ENCODE results near the gene TBX2. TPM values are rescaled to one million over a fixed set of nuclear protein-coding genes. Genes with fewer than 3 reads are reported as not detected.

The TBX2 gene
- total and polyA plus RNA-seq, 2 of the 13 experiments (the other 11 are each of a cell fraction or from before 2014, with no cell fraction given), result 2.8 to 15.3 TPM

DNA sequence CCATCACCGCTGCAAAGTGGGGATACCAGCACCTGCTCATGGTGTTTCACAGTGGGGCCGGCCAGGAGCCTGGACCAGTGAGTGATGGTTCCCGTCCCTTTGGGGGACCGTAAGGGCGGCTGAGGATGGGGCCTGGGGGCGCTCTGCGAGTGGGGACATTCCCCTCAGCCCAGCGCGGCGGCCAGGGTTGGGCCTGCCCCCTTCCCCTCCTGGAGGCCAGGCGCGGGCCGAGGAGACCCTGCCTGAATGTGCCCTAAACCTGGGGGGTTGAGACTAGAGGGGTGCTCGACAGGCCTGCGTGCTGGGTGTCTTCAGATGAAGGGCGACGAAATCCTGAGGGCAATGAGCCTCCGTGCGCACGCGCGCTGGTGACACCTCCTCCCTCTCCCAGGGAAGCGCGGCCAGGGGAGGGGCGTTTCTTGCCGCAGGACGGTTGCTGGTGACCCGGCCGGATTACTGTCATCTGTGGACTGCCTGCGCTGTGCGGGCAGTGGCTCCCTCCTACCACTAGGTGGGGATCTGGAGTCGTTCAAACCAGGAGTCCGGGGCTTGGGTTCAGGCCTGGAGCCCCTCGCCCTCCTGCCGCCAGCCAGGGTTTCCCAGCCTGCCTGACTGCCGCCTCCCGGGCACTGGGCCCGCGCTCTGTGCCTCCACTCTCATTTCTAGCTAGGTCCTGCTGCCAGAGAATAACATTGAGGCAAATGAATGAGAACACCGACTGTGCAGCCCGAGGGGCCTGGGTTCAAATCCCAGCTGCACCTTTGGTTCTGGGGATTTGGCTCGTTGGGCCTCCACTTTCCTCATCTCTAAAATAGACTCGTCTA, 17.1 kb downstream of the TBX2 start (continued):
- TF ChIP-seq, protein P1, sequence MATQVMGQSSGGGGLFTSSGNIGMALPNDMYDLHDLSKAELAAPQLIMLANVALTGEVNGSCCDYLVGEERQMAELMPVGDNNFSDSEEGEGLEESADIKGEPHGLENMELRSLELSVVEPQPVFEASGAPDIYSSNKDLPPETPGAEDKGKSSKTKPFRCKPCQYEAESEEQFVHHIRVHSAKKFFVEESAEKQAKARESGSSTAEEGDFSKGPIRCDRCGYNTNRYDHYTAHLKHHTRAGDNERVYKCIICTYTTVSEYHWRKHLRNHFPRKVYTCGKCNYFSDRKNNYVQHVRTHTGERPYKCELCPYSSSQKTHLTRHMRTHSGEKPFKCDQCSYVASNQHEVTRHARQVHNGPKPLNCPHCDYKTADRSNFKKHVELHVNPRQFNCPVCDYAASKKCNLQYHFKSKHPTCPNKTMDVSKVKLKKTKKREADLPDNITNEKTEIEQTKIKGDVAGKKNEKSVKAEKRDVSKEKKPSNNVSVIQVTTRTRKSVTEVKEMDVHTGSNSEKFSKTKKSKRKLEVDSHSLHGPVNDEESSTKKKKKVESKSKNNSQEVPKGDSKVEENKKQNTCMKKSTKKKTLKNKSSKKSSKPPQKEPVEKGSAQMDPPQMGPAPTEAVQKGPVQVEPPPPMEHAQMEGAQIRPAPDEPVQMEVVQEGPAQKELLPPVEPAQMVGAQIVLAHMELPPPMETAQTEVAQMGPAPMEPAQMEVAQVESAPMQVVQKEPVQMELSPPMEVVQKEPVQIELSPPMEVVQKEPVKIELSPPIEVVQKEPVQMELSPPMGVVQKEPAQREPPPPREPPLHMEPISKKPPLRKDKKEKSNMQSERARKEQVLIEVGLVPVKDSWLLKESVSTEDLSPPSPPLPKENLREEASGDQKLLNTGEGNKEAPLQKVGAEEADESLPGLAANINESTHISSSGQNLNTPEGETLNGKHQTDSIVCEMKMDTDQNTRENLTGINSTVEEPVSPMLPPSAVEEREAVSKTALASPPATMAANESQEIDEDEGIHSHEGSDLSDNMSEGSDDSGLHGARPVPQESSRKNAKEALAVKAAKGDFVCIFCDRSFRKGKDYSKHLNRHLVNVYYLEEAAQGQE (IDR thresholded peaks at IDR 0.05; ENCODE audit: borderline replicate concordance in 1 of 2, low read depth in 1 of 2, low read length in 2 of 2), result no peak
- TF ChIP-seq ATAD3A (CRISPR knock-in tag; IDR thresholded peaks at IDR 0.05) (no peak), ATF1 (CRISPR knock-in tag; IDR thresholded peaks at IDR 0.05) (no peak), RBM39 (IDR thresholded peaks at IDR 0.05; ENCODE audit: low read depth, low read length, poor library complexity, severe bottlenecking) (no peak), FOXA1 (IDR thresholded peaks at IDR 0.05) (no peak), FOXA1 (CRISPR knock-in tag; IDR thresholded peaks at IDR 0.05) (no peak), HMGA1 (CRISPR knock-in tag; conservative IDR thresholded peaks at IDR 0.05) (no peak), KMT2A (CRISPR knock-in tag; IDR thresholded peaks at IDR 0.05) (no peak), ZNF138 (CRISPR knock-in tag; IDR thresholded peaks at IDR 0.05; ENCODE audit: low read depth) (no peak), ZNF510 (CRISPR knock-in tag; IDR thresholded peaks at IDR 0.05; ENCODE audit: low read depth) (no peak), ZNF10 (CRISPR knock-in tag; IDR thresholded peaks at IDR 0.05; ENCODE audit: borderline replicate concordance, low read depth) (no peak), YY1 (IDR thresholded peaks at IDR 0.05; ENCODE audit: insufficient read depth, insufficient replicate concordance, low read depth, low read length) (peak; percentile 54), ZMYM3 (CRISPR knock-in tag; IDR thresholded peaks at IDR 0.05) (peak; percentile 60; the same call in 1 of the 2 replicates), MEIS2 (CRISPR knock-in tag; IDR thresholded peaks at IDR 0.05) (peak; percentile 92), KDM1A (CRISPR knock-in tag; IDR thresholded peaks at IDR 0.05) (0 out of 2 replicates have a peak, but pooled peaks have one; percentile 34), PRPF4 (IDR thresholded peaks at IDR 0.05; ENCODE audit: low read depth, low read length, poor library complexity, severe bottlenecking) (no peak), CCDC6 (CRISPR knock-in tag; IDR thresholded peaks at IDR 0.05) (peak; percentile 39; the same call in 1 of the 2 replicates), RFX5 (IDR thresholded peaks at IDR 0.05; ENCODE audit: low read depth, low read length) (no peak)
- TF ChIP-seq, protein P2, sequence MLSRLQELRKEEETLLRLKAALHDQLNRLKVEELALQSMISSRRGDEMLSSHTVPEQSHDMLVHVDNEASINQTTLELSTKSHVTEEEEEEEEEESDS (CRISPR knock-in tag; IDR thresholded peaks at IDR 0.05; ENCODE audit: borderline replicate concordance), result no peak
- TF ChIP-seq, protein P3, sequence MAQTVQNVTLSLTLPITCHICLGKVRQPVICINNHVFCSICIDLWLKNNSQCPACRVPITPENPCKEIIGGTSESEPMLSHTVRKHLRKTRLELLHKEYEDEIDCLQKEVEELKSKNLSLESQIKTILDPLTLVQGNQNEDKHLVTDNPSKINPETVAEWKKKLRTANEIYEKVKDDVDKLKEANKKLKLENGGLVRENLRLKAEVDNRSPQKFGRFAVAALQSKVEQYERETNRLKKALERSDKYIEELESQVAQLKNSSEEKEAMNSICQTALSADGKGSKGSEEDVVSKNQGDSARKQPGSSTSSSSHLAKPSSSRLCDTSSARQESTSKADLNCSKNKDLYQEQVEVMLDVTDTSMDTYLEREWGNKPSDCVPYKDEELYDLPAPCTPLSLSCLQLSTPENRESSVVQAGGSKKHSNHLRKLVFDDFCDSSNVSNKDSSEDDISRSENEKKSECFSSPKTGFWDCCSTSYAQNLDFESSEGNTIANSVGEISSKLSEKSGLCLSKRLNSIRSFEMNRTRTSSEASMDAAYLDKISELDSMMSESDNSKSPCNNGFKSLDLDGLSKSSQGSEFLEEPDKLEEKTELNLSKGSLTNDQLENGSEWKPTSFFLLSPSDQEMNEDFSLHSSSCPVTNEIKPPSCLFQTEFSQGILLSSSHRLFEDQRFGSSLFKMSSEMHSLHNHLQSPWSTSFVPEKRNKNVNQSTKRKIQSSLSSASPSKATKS (CRISPR knock-in tag; IDR thresholded peaks at IDR 0.05), result no peak
- TF ChIP-seq, protein P4, sequence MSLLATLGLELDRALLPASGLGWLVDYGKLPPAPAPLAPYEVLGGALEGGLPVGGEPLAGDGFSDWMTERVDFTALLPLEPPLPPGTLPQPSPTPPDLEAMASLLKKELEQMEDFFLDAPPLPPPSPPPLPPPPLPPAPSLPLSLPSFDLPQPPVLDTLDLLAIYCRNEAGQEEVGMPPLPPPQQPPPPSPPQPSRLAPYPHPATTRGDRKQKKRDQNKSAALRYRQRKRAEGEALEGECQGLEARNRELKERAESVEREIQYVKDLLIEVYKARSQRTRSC (CRISPR knock-in tag; IDR thresholded peaks at IDR 0.05; ENCODE audit: low read depth), result no peak
- TF ChIP-seq, protein P5, sequence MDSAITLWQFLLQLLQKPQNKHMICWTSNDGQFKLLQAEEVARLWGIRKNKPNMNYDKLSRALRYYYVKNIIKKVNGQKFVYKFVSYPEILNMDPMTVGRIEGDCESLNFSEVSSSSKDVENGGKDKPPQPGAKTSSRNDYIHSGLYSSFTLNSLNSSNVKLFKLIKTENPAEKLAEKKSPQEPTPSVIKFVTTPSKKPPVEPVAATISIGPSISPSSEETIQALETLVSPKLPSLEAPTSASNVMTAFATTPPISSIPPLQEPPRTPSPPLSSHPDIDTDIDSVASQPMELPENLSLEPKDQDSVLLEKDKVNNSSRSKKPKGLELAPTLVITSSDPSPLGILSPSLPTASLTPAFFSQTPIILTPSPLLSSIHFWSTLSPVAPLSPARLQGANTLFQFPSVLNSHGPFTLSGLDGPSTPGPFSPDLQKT (CRISPR knock-in tag; IDR thresholded peaks at IDR 0.05; ENCODE audit: borderline replicate concordance), result no peak
